ENCODE data around the gene EPM2AIP1.

Gene EPM2AIP1

DNA sequence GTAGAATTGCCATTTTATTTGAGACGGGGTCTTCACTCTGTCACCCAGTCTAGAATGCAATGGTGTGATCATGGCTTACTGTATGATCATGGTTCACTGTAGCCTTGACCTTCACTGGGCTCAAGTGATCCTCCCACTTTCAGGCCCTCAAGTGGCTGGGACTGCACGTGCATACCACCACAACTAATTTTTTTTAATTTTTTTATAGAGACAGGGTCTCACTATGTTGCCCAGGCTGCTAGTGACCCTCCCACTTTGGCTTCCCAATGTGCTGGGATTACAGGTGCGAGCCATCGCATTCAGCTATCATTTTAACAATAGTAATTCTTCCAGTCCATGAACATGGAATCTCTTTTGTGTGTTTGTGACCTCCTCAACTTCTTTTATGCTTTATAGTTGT, 11.9 kb downstream of the EPM2AIP1 start:
- 100% methylated on average over 1 of the region's 4 CpGs for WGBS (ENCODE audit: insufficient coverage)
- ChIA-PET CTCF (interaction anchor here (1.0 to 1.4 kb wide), 3 partner anchors 11 to 113 kb away, joined by 3 to 4 read pairs (median 4); no protein-coding TSS in a partner anchor), POLR2A (no interaction called here)
- H3K27ac ChIP-seq (ENCODE audit: insufficient read depth in 1 of 2, low read depth in 1 of 2, low read length in 2 of 2, poor library complexity in 1 of 2, severe bottlenecking in 2 of 2), result no peak overlapping the region
- H3K27me3 ChIP-seq (replicated peaks in 2 of 5; ENCODE audit: control insufficient read depth in 4 of 5, insufficient read depth in 5 of 5, low read length in 4 of 5), result no peaks in the 10 kb centered on the region
- H3K9me3 ChIP-seq (ENCODE audit: control extremely low read depth in 1 of 5, control insufficient read depth in 4 of 5, insufficient read depth in 2 of 5, low read depth in 1 of 5, low read length in 4 of 5), result no peaks in the 10 kb centered on the region
- H3K36me3 ChIP-seq (ENCODE audit: control insufficient read depth in 4 of 4, insufficient read depth in 4 of 4, low read length in 3 of 4), result peaks cover 25 to 52% (median 35%) of the 10 kb centered on the region in 4 experiments
- no peak overlapping the region for H3K4me3 ChIP-seq (ENCODE audit: control insufficient read depth in 1 of 7, extremely low read depth in 1 of 7, insufficient read depth in 4 of 7, low read depth in 2 of 7, low read length in 6 of 7)
- no peak for DNase-seq
- H3K4me1 ChIP-seq (ENCODE audit: control extremely low read depth in 1 of 4, control insufficient read depth in 4 of 4, insufficient read depth in 4 of 4, low read length in 3 of 4), result no peaks in the 10 kb centered on the region

DNA sequence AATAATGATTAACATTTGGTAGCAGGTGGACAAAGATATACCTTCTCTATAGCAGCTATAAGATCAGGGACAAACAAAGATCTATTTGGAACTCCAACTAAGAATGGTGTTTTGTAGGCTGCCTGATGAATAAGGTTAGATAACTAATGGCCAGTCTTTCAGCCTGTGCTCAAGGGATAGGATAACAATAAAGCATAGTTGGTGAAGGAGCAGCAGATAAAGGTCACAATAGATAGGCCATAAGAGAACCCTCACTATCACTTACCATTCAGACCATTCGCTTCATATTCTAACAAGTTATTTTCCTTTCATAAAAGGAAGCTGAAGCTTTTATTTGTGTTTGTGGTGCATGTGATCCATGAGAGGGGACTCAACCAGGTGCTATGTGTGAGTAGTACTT, 19.8 kb downstream of the EPM2AIP1 start:
- Histone ChIP-seq H3K27me3 (replicated peaks in 2 of 5; ENCODE audit: control insufficient read depth in 4 of 5, insufficient read depth in 5 of 5, low read length in 4 of 5) (no peaks in the 10 kb centered on the region), H3K27ac (ENCODE audit: insufficient read depth in 1 of 2, low read depth in 1 of 2, low read length in 2 of 2, poor library complexity in 1 of 2, severe bottlenecking in 2 of 2) (no peak overlapping the region), H3K4me1 (ENCODE audit: control extremely low read depth in 1 of 4, control insufficient read depth in 4 of 4, insufficient read depth in 4 of 4, low read length in 3 of 4) (peaks cover 4 to 22% (median 9%) of the 10 kb centered on the region in 4 experiments), H3K36me3 (ENCODE audit: control insufficient read depth in 4 of 4, insufficient read depth in 4 of 4, low read length in 3 of 4) (peaks cover 0 to 5% (median under 1%) of the 10 kb centered on the region in 4 experiments), H3K4me3 (ENCODE audit: control insufficient read depth in 1 of 7, extremely low read depth in 1 of 7, insufficient read depth in 4 of 7, low read depth in 2 of 7, low read length in 6 of 7) (no peak overlapping the region), H3K9me3 (ENCODE audit: control extremely low read depth in 1 of 5, control insufficient read depth in 4 of 5, insufficient read depth in 2 of 5, low read depth in 1 of 5, low read length in 4 of 5) (no peaks in the 10 kb centered on the region)
- ChIA-PET CTCF (interaction anchor here (1.2 to 2.9 kb wide), 5 partner anchors 15 to 67 kb away, joined by 3 to 7 read pairs (median 6); partner anchors contain the start of genes EPM2AIP1 and MLH1), POLR2A (interaction anchor here (0.5 kb wide), 1 partner anchor 131 kb away, joined by 3 read pairs; no protein-coding TSS in a partner anchor)
- WGBS (ENCODE audit: insufficient coverage), result no CpG with 5 or more reads among the region's 1 CpG
- DNase-seq, result no peak

DNA sequence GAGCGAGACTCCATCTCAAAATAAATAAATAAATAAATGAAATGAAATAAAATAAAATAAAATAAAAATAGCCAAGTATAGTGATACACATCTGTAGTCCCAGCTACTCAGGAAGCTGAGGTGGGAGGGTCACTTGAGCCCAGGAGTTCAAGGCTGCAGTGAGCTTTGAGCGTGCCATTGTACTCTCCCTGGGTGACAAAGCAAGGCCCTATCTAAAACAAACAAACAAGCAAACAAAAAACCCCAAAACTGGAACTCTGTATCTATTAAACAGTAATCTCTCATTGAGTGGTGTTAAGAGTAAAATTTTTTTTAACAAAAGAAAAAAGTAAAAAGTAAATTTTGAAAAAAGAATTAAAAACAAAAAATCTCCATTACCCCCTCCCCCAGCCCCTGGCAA, 20.8 kb downstream of the EPM2AIP1 start:
- Histone ChIP-seq H3K4me3 (ENCODE audit: control insufficient read depth in 1 of 7, extremely low read depth in 1 of 7, insufficient read depth in 4 of 7, low read depth in 2 of 7, low read length in 6 of 7) (no peak overlapping the region), H3K4me1 (ENCODE audit: control extremely low read depth in 1 of 4, control insufficient read depth in 4 of 4, insufficient read depth in 4 of 4, low read length in 3 of 4) (peaks cover 4 to 22% (median 9%) of the 10 kb centered on the region in 4 experiments), H3K9me3 (ENCODE audit: control extremely low read depth in 1 of 5, control insufficient read depth in 4 of 5, insufficient read depth in 2 of 5, low read depth in 1 of 5, low read length in 4 of 5) (no peaks in the 10 kb centered on the region), H3K27me3 (replicated peaks in 2 of 5; ENCODE audit: control insufficient read depth in 4 of 5, insufficient read depth in 5 of 5, low read length in 4 of 5) (no peaks in the 10 kb centered on the region), H3K36me3 (ENCODE audit: control insufficient read depth in 4 of 4, insufficient read depth in 4 of 4, low read length in 3 of 4) (peaks cover 0 to 5% (median under 1%) of the 10 kb centered on the region in 4 experiments), H3K27ac (ENCODE audit: insufficient read depth in 1 of 2, low read depth in 1 of 2, low read length in 2 of 2, poor library complexity in 1 of 2, severe bottlenecking in 2 of 2) (no peak overlapping the region)
- POLR2A ChIA-PET, result interaction anchor here (0.5 kb wide), 1 partner anchor 18 kb away, joined by 3 read pairs; no protein-coding TSS in a partner anchor
- DNase-seq, result no peak
- CTCF ChIA-PET, result interaction anchor here (1.2 to 2.9 kb wide), 5 partner anchors 10 to 27 kb away, joined by 3 to 7 read pairs (median 4); partner anchors contain the start of genes EPM2AIP1 and MLH1
- WGBS (ENCODE audit: insufficient coverage), result no CpG with 5 or more reads among the region's 2 CpGs

DNA sequence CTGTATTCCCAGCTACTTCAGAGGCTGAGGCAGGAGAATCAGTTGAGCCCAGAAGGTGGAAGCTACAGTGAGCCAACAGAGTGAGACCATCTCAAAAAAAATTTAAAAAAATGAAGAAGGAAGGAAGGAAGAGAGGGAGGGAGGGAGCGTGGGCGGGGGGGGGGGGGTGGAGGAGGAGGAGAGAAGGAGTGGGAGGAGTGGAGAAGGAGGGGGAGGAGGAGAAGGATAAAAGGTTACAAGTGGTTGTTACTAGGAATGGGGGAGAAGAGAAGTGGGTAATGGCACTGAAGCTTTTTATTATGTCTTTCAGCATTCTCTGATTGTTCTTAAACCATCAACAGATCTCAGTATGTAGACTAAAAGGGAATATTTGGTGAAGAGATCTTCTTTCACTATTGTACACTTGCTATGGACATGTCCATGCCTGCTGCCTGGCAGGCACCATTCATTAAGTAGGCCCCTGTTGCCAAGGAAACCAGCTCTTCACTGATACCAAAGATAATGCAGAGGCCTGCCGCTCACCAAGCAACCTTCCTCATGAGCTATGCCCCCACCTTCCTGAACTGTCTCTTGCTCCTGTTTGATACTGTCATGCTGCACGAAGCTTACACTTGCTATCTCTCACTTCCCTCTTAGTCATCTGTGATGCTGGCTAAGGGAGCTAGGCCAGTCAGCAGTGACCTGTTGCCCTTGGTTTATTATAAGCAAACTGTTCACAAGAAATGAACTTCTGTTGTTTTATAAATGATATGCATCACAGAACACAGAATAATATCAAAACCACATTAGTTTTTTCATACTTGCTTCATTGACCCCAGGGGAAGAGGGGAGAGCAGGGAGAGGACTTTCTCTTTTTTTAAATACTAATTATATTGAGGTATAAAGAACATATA, 23.1 kb downstream of the EPM2AIP1 start:
- peak overlapping the region in 1 of 7 experiments; percentile 28 for H3K4me3 ChIP-seq (ENCODE audit: control insufficient read depth in 1 of 7, extremely low read depth in 1 of 7, insufficient read depth in 4 of 7, low read depth in 2 of 7, low read length in 6 of 7)
- ChIA-PET POLR2A (interaction anchor here (0.8 kb wide), 1 partner anchor 10 kb away, joined by 3 read pairs; no protein-coding TSS in a partner anchor), CTCF (interaction anchor here (0.5 to 2.0 kb wide), 5 partner anchors 12 to 143 kb away, joined by 3 to 6 read pairs (median 4); partner anchors contain the start of genes EPM2AIP1 and MLH1)
- peaks cover 6 to 33% (median 13%) of the 10 kb centered on the region in 4 experiments for H3K4me1 ChIP-seq (ENCODE audit: control extremely low read depth in 1 of 4, control insufficient read depth in 4 of 4, insufficient read depth in 4 of 4, low read length in 3 of 4)
- peak overlapping the region in 1 of 2 experiments; percentile 77 for H3K27ac ChIP-seq (ENCODE audit: insufficient read depth in 1 of 2, low read depth in 1 of 2, low read length in 2 of 2, poor library complexity in 1 of 2, severe bottlenecking in 2 of 2)
- 0% methylated on average over 1 of the region's 4 CpGs for WGBS (ENCODE audit: insufficient coverage)
- no peaks in the 10 kb centered on the region for H3K9me3 ChIP-seq (ENCODE audit: control extremely low read depth in 1 of 5, control insufficient read depth in 4 of 5, insufficient read depth in 2 of 5, low read depth in 1 of 5, low read length in 4 of 5)
- no peaks in the 10 kb centered on the region for H3K27me3 ChIP-seq (replicated peaks in 2 of 5; ENCODE audit: control insufficient read depth in 4 of 5, insufficient read depth in 5 of 5, low read length in 4 of 5)
- peak; percentile 76 to 94 (median 89) for DNase-seq
- peaks cover 0 to 2% (median 0%) of the 10 kb centered on the region in 4 experiments for H3K36me3 ChIP-seq (ENCODE audit: control insufficient read depth in 4 of 4, insufficient read depth in 4 of 4, low read length in 3 of 4)

DNA sequence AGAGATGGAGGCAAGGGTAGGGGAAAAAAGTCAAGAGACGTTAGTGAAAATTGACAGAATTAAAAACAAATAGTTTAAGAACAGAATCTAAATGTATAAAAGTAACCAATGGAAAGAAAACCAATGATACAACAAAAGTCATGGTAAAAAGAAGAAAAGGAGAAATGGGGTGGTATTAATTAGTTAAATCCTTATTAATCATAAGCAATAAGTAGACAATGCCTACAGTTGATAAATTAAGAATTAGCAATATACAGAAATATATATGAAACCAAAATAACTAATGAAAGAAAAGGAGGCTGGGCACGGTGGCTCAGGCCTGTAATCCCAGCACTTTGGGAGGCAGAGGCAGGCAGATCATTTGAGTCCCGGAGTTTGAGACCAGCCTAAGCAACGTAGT, 23.8 kb downstream of the EPM2AIP1 start:
- H3K27ac ChIP-seq (ENCODE audit: insufficient read depth in 1 of 2, low read depth in 1 of 2, low read length in 2 of 2, poor library complexity in 1 of 2, severe bottlenecking in 2 of 2), result peak overlapping the region in 1 of 2 experiments; percentile 77
- H3K9me3 ChIP-seq (ENCODE audit: control extremely low read depth in 1 of 5, control insufficient read depth in 4 of 5, insufficient read depth in 2 of 5, low read depth in 1 of 5, low read length in 4 of 5), result no peaks in the 10 kb centered on the region
- H3K36me3 ChIP-seq (ENCODE audit: control insufficient read depth in 4 of 4, insufficient read depth in 4 of 4, low read length in 3 of 4), result peaks cover 0 to 2% (median 0%) of the 10 kb centered on the region in 4 experiments
- POLR2A ChIA-PET, result interaction anchor here (0.8 kb wide), 1 partner anchor 9 kb away, joined by 3 read pairs; no protein-coding TSS in a partner anchor
- no peaks in the 10 kb centered on the region for H3K27me3 ChIP-seq (replicated peaks in 2 of 5; ENCODE audit: control insufficient read depth in 4 of 5, insufficient read depth in 5 of 5, low read length in 4 of 5)
- peaks cover 6 to 33% (median 15%) of the 10 kb centered on the region in 4 experiments for H3K4me1 ChIP-seq (ENCODE audit: control extremely low read depth in 1 of 4, control insufficient read depth in 4 of 4, insufficient read depth in 4 of 4, low read length in 3 of 4)
- 89% methylated on average over 2 of the region's 4 CpGs for WGBS (ENCODE audit: insufficient coverage)
- no peak overlapping the region for H3K4me3 ChIP-seq (ENCODE audit: control insufficient read depth in 1 of 7, extremely low read depth in 1 of 7, insufficient read depth in 4 of 7, low read depth in 2 of 7, low read length in 6 of 7)
- CTCF ChIA-PET, result interaction anchor here (0.5 to 2.0 kb wide), 4 partner anchors 19 to 143 kb away, joined by 3 to 6 read pairs (median 3); no protein-coding TSS in a partner anchor
- no peak for DNase-seq

DNA sequence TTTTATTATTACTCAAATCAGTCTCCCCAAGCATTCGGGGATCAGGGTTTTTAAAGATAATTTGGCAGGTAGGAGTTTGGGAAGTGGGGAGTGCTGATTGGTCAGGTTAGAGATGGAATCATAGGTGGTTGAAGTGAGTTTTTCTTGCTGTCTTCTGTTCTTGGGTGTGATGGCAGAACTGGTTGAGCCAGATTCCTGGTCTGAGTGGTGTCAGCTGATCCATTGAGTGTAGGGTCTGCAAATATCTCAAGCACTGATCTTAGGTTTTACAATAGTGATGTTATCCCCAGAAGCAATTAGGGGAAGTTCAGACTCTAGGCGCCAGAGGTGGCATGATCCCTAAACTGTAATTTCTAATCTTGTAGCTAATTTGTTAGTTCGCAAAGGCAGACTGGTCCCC, 27.5 kb downstream of the EPM2AIP1 start:
- no peak overlapping the region for H3K27ac ChIP-seq (ENCODE audit: insufficient read depth in 1 of 2, low read depth in 1 of 2, low read length in 2 of 2, poor library complexity in 1 of 2, severe bottlenecking in 2 of 2)
- ChIA-PET POLR2A (interaction anchor here (0.7 kb wide), 1 partner anchor 14 kb away, joined by 3 read pairs; no protein-coding TSS in a partner anchor), CTCF (interaction anchor here (1.4 to 1.9 kb wide), 3 partner anchors 9 to 60 kb away, joined by 5 to 8 read pairs (median 8); no protein-coding TSS in a partner anchor)
- H3K4me1 ChIP-seq (ENCODE audit: control extremely low read depth in 1 of 4, control insufficient read depth in 4 of 4, insufficient read depth in 4 of 4, low read length in 3 of 4), result peaks cover 6 to 27% (median 15%) of the 10 kb centered on the region in 4 experiments
- H3K36me3 ChIP-seq (ENCODE audit: control insufficient read depth in 4 of 4, insufficient read depth in 4 of 4, low read length in 3 of 4), result no peaks in the 10 kb centered on the region
- H3K9me3 ChIP-seq (ENCODE audit: control extremely low read depth in 1 of 5, control insufficient read depth in 4 of 5, insufficient read depth in 2 of 5, low read depth in 1 of 5, low read length in 4 of 5), result no peaks in the 10 kb centered on the region
- H3K4me3 ChIP-seq (ENCODE audit: control insufficient read depth in 1 of 7, extremely low read depth in 1 of 7, insufficient read depth in 4 of 7, low read depth in 2 of 7, low read length in 6 of 7), result no peak overlapping the region
- WGBS (ENCODE audit: insufficient coverage), result 89% methylated on average over 3 of the region's 3 CpGs
- H3K27me3 ChIP-seq (replicated peaks in 2 of 5; ENCODE audit: control insufficient read depth in 4 of 5, insufficient read depth in 5 of 5, low read length in 4 of 5), result no peaks in the 10 kb centered on the region
- peak in 1 of 3 donors; percentile 12 for DNase-seq
